Glomerular visceral epithelial cell (primary cell): ENCODE results near the gene DUS4L.
A peak's percentile ranks its signal among the peaks of the same experiment; 100 is the strongest.
"Not testable (repeated sequence)": the region's sequence is repeated elsewhere in the genome, so short reads cannot be mapped to it uniquely, and the experiment has no call there.

Experiments used
- DNase-seq: peaks from one replicate; pipeline ENCODE4 v3.0.0-alpha.2; 2016; ENCODE audit errors: extremely low spot score

Gene DUS4L, protein sequence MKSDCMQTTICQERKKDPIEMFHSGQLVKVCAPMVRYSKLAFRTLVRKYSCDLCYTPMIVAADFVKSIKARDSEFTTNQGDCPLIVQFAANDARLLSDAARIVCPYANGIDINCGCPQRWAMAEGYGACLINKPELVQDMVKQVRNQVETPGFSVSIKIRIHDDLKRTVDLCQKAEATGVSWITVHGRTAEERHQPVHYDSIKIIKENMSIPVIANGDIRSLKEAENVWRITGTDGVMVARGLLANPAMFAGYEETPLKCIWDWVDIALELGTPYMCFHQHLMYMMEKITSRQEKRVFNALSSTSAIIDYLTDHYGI

DNA sequence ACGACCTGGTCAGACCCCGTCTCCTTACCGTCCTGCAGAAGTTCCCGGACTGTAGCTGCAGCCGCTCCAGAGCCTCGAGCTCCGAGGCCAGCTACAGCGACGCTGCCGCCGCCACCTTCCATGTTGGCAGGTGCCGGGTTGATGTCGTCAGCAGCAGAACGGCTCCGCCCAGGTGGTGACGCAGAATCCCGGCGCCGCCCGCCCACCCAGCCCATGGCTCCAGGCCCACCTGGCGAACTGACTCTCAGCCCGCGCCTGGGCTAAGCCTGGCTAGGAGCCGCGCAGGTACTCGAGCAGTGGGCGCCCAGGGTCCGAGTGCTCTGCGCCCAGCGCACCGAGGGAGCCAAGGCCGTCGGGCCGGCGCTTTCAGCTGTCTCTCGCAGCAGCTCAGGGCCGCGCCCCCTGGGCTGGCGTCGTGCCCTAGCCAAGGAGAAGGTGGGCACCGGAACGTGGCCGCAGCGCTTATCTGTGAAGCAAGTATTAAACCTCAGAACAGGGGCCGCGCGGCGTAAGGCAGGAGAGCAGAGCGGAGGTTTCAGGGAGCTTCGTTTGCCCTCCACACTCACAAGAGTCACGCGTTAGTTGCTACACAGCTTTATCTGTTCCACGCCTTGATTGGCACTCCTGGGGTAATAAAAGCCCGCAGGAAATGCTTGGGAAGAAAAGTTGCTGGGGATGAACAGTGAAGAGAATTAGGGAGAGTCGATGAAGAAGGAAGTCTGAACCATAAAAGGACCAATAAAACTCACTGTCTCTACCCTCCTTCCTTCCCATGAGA lies at the start of gene DUS4L, which contains the start of gene COG5:
DUS4L (plus strand) TSS at position 197 of the 778 bp plus-strand sequence. CDS start 3,100 bp downstream, outside the sequence.
COG5 (minus strand) TSS at position 146 of the 778 bp plus-strand sequence; CDS start at position 122, 24 bp downstream.
- DNase-seq: peak; percentile 71

DNA sequence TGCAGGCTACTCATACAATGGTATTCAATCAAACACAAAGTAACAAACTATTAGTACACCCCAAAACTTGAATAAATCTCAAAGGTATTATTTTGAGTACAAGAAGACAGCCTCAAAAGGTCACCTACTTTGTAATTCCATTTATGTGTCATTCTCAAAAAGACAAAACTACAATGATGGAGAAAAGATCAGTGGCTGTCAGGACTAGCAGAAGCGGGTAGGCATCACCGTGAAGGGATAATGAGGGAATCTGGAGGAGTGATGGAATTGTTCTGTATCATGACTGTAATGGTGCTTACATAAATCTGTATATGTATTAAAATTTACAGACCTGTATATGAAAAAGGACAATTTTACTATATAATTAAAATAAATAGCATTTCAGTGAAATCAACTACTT lies 37.1 kb upstream of the DUS4L start:
- DNase-seq: no peak

DNA sequence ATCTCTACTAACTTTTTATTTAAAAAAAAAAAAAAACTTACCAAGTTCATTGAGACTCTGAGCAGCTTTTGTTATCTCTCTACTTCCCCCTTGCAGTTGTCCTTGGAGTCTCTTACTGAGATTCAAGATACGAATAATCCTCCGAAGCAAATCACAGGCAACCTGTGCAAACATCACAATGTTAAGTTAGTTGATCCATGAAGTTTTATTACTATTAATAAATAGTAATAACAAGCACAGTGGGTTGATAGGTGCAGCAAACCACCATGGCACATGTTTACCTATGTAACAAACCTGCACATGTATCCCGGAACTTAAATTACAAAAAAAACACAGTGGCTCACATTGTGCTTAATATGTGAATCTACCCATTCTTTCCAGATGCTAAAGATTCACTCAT lies 36.6 kb upstream of the DUS4L start:
- DNase-seq: no peak

DNA sequence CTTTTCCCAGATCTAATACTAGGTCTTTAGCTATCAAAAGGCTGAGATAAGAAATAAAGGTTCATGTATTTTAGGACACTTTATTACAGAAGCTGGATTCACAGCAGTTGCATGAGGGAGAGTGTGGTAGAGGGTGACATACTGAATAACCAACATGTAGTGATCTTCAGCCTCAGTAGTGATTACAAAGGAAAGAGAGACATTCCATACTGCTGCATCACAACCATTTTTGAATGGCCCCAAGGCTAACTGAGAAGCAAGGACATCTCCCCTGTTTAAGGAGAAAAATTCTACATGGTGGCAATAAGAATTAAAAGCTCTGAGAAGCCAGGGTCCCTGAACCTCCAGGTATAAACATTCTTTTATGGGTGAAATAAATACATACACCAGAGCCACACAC lies 35.3 kb upstream of the DUS4L start:
- peak; percentile 12 for DNase-seq

DNA sequence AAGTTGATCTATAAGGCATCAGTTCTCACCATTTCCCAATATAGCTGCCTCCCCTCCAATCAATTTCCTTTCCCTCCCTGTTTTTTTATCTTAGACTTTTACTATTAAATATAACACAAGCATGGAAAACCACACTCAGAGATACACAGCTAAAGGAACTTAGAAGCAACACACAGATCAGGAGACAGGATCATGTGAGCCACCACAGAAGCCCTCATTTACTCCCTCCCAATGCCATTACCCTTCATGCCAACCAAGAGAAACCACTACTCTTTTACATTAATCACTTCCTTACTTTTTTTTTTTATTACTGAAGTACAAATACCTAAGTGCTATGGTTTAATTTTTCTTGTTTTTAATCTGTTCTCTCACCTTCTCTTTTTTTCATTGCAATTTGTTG lies 33.0 kb upstream of the DUS4L start:
- no peak for DNase-seq

DNA sequence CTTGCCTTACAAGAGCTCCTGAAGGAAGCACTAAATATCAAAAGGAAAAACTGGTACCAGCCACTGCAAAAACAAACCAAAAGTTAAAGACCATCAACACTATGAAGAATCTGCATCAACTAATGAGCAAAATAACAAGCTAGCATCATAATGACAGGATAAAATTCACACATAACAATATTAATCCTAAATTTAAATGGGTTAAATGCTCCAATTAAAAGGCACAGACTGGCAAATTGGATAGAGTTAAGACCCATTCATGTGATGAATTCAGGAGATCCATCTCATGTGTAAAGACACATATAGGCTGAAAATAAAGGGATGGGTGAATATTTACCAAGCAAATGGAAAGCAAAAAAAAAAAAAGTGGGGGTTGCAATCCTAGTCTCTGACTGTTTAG lies 29.6 kb upstream of the DUS4L start:
- no peak for DNase-seq

DNA sequence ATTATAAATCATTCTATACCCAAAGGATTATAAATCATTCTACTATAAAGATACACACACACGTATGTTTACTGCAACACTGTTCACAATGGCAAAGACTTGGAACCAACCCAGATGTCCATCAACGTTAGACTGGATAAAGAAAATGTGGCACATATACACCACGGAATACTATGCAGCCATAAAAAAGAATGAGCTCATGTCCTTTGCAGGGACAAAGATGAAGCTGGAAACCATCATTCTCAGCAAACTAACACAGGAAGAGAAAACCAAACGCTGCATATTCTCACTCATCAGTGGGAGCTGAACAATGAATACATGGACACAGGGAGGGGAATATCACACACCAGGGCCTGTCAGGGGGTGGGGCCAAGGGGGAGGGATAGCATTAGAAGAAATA lies 26.5 kb upstream of the DUS4L start:
- not testable (repeated sequence) for DNase-seq

DNA sequence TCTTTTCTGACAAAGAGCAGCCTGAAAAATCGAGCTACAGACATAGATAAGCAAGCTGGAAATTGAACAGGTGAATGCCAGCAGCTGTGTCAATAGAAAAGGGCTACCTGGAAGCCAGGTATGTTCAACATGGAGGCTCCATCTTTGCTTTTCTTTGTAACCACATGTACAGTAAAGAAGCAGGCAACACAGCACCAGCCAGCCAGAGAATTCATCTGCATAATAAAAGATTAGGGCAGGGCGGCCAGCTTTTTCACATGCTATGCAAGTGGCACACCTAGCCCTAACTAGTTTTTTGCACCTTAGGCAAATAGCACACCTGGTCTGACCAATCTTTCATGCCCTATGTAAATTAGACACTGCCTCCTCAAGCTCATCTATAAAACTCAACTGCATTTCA lies 25.8 kb upstream of the DUS4L start:
- no peak for DNase-seq

DNA sequence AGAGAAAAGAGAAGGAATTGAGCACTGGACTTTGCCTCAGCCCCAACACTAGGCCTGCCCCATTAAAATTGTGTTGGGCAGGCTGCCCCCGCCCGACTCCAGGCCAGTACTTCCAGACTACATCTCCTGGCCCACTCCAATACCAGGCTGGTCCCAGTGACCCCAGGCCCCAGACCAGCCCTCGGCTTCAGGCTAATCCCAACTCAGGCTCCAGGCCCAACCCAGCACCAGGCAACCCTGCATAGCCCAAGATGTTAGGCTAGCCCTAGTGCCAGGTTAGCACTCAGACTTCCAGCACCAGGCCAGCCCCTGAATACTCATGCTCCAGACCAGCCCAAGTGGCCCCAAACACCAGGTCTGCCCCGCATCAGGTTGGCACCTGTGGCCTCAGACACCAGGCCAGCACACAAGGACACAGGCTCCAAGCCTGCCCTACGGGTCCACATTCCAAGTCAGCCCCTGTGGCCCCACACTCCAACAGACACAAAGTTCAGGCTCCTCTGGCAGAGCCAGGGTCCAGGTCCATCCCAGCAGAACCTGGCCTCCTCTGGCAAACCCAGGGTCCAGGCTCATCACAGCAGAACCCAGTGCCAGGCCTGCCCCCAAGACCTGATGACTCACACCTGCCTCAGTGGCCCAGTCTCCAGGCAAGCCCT lies 20.3 kb upstream of the DUS4L start:
- no peak for DNase-seq

DNA sequence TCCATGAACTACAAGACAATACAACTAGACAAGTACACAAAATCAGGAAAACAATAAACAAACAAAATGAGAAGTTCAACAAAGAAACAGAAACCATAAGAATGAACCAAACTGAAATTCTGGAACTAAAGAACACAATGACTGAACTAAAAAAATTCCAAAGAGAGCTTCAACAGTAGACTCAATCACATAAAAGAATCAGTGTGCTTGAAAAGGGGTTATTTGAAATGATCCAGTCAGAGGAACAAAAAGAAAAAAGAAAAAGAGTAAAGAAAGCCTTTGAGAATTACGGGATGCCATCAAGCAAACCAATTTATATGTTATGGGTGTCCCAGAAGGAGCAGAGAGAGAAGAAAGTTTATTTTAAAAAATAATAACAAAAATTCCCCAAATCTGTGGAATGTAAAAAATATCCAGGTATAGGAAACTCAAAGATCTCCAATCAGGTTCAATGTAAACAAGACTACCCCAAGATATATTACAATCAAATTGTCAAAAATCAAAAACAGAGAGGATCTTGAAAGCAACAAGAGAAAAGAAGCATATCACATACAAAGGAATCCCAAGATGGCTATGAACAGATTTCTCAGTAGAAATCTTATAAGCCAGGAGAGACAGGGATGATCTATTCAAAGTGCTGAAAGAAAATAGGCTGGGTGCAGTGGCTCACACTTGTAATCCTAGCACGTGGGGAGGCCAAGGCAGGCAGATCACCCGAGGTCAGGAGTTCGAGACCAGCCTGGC lies 18.8 kb upstream of the DUS4L start:
- DNase-seq: no peak

DNA sequence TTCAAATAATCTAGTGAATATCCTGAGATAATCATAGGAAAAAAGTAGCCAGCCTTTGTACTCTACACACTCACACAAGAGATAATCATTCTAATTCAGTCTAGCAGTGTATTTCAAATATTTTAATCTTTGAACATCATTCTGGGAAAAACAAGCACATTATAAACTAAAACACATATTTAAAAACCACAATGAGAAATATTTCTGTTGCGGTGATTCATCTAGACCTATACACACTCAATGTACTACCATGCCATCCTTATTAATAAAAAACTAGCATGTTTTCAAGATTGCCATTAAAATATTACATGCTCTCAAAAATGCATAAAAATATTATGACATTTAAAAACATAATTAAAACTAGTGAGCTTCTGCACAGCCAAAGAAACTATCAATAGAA lies 11.8 kb upstream of the DUS4L start:
- no peak for DNase-seq

DNA sequence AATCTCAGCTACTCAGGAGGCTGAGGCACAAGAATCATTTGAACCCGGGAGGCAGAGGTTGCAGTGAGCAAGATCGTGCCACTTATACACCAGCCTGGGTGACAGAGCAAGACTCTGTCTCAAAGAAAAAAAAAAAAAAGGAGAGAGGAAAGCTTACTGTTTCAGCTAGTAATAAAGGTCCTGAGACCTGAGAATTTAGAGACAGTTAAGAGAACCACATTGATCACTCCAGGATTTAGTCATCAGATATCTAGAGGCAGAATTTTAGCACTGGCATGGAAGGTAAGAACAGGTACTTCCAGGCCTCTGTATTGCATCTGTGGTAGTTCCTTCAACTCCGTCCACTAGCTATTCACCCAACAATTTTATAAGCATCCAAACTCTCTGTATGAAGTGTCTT lies 7.9 kb upstream of the DUS4L start:
- no peak for DNase-seq

DNA sequence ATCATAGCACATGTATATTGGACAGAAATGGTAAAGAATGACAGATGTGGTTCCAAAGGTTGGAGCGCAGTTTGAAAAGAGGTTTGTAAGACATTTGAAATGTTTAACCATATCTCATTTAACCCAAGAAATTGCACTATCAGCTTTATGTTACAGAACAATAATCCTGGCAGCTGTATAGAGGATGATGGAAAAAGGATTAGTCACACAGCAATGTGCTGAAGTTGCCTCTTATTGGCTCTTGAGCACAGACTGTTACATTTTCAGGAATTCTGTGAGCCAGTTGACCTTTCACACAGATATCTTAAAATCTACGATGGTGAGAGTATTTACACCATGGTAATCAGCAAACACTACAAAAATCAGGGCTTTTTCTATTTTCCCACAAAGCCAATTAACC lies 3.9 kb upstream of the DUS4L start:
- peak; percentile 5 for DNase-seq

DNA sequence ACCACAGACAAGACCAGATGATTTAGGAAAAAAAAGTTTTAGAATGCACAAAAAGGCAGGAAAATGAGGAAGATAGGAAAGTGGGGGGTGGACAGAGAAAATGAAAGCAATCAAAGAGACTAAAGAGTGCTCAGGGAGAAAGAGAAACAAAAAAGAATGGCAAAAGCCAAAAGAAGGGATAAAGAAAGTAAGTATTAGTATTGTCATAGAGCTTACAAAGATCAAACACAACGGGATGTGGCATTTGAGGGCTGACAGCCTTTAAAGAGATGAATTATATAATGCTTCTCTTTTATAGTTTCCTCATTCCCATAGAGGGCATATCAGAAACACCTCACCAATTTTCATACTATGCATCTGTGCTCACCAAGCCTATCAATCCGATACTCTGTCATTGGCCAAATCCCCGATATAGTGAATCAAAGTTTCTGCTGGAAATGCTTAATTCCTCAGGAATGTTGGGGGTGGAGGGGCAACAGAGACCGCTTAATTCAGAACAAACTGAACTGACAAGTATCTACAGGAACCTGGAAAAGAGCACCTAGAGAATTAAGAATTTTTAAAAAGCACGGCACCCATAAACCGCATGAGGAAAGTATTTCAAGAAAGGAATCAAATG lies 2.8 kb upstream of the DUS4L start:
- DNase-seq: no peak

DNA sequence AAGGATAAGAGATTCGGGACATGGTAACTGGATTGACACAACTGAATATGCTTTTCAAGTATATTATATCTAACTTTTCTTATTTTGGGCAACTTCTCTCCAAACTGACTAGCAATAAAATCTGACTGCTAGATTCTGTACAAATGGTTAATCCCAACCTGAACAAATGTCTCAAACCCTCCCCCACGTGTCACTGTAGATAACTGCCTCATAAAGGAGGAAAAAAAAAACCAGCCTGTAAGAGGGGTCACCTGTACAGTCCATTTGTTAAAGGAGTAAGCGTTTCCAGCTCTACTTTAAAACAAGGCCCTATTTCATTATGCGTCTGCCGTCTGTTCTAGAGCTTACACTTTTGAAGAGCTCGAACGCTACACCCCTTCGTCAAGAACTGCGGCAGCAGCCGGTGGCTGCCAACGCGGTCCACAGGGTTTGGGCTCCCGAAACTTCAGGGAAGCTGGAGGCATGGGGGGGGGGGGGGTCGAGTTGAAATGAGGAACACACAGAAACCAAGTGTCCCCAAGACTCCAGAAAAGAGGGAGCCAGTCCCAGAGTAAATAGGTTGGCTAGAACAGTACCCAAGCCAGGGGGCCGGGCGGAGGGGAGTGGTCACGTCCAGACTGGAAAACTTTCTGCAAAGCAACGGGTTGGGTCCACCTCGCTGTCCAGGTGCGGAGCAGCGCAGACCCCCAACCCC lies 543 bp upstream of the DUS4L start:
- no peak for DNase-seq

DNA sequence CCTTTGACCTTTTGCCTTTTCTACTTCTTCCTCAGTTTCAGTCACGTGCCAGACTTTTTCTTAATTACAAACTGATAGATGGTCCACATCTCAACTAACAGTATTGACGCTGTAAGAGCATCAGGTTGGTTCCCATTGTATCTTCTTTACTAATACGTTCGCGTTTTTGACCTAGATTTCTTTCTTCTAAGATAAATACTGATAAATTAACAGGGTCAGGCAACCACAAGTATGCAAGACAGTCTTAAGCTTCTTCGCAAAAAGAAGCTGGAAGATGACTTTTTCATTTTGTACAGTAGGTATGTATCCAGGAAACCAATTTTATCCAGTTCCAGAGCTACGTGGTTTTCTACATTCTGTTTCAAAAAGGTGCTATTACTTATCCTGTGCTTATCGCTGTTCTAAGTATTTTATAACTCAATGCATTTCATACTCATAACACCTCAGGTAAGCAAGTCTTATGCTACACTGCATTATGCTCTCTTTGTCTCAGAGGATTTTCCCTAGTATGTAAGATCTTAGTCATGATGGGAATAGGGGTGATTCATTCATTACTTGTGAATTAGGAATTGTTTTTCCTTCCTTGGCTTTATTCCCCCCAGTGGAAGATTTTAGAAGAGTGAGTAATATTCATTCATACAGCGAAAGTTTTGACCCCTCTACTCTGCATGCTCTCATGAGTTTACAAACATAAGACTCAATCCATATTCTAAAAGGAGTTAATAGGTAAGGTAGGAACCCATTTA lies 955 bp downstream of the DUS4L start:
- DNase-seq: peak; percentile 48

DNA sequence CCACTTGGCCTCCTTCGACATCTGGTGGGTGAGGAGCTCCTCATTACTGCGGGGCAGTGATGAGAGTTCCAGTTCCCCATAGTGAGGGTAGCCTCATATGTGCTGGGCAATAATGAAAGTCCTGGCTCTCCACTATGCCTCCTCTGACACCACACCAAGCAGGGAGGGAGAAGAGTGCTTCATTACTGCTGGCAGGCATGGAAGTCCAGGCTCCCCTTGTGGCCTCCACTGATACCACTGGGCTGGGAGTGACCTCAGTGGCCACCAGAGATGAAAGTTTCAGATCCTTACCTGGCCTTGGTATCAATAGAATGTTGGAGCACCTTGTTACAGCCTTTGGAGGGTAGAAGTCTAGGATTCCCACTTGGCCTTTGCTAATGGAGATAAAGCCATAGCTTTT lies 6.5 kb downstream of the DUS4L start:
- no peak for DNase-seq

DNA sequence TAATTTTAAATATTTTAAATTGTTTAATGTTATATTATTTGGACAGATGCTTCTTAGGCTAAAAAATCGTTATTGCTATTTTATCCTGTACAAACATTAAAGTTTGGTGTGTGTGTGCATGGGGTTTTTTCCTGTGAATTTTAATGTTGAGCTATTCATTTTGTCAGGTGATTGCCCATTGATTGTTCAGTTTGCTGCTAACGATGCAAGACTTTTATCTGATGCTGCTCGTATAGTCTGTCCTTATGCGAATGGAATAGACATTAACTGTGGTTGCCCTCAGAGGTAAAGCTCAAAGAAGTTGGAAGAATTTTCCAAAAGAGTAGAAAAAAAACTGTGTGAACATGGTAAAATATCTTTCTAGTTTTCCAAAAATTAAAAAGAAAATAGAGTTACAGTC lies 9.8 kb downstream of the DUS4L start:
- no peak for DNase-seq

DNA sequence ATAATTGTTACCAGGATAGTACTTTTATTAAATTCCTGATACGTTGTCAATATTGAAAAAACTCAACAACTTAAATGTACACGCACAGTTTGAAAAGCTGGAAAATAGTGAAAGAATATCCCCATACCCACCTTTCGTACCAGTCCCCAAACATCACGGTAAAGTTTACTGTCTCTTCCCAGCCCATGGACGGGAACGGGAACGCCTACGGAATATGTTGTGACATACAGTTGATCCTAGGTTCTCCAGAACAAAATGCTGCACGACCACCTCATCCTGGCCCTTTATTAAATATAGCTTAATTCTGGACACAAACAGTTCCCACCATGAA lies 15.7 kb downstream of the DUS4L start:
- no peak for DNase-seq
